HepG2 (cell line): ENCODE measurements around the gene ATOSB. TPM values are rescaled to one million over a fixed set of nuclear protein-coding genes. Genes with fewer than 3 reads are reported as not detected.

Experiments
- CREBL2 ChIP-seq: sonication (generic); formaldehyde crosslinking; IDR thresholded peaks from 2 replicates; pipeline ENCODE4 v1.8.1; 2023; ENCODE audit warnings: missing genetic modification reagents, mild to moderate bottlenecking, borderline replicate concordance
- GFI1 ChIP-seq: sonication (generic); formaldehyde crosslinking; IDR thresholded peaks from 2 replicates; pipeline ENCODE4 v1.5.0; 2020; ENCODE audit warnings: missing genetic modification reagents, mild to moderate bottlenecking, borderline replicate concordance
- HIVEP1 ChIP-seq: sonication (generic); formaldehyde crosslinking; IDR thresholded peaks from 2 replicates; pipeline ENCODE4 v1.4.0; 2020; ENCODE audit warnings: mild to moderate bottlenecking, missing genetic modification reagents
- HNF1B ChIP-seq: sonication (generic); formaldehyde crosslinking; IDR thresholded peaks from 2 replicates; pipeline ENCODE4 v1.5.1; 2020; ENCODE audit warnings: mild to moderate bottlenecking, moderate library complexity, missing genetic modification reagents
- HNRNPL ChIP-seq: fragments of 200-400 bp; formaldehyde crosslinking; IDR thresholded peaks from 2 replicates; pipeline ENCODE4 v1.6.1; 2017; ENCODE audit warnings: mild to moderate bottlenecking, low read depth, low read length
- IKZF5 ChIP-seq: IDR thresholded peaks from 2 replicates; pipeline ENCODE4 v1.6.1; 2018; ENCODE audit warnings: missing genetic modification reagents, mild to moderate bottlenecking, missing compliant biosample characterization
- IRX3 ChIP-seq: sonication (generic); formaldehyde crosslinking; IDR thresholded peaks from 2 replicates; pipeline ENCODE4 v1.8.1; 2023; ENCODE audit warnings: mild to moderate bottlenecking, low read depth, missing genetic modification reagents, borderline replicate concordance
- JDP2 ChIP-seq: sonication (generic); formaldehyde crosslinking; IDR thresholded peaks from 2 replicates; pipeline ENCODE4 v1.8.1; 2022; ENCODE audit warnings: missing genetic modification reagents, borderline replicate concordance
- MAFK ChIP-seq, 2 experiments: IDR thresholded peaks in 1 of 2; conservative IDR thresholded peaks in 1 of 2; 2 replicates each; pipeline ENCODE4 v1.6.1; 2011; ENCODE audit warnings: improper control_type of control experiment in 2 of 2, low read length in 2 of 2
- PBX3 ChIP-seq: sonication (generic); formaldehyde crosslinking; IDR thresholded peaks from 2 replicates; pipeline ENCODE4 v1.8.1; 2023; ENCODE audit warnings: missing genetic modification reagents, inconsistent platforms, borderline replicate concordance
- SPEN ChIP-seq: sonication (generic); formaldehyde crosslinking; IDR thresholded peaks from 2 replicates; pipeline ENCODE4 v1.5.1; 2020; ENCODE audit warnings: low read depth, mild to moderate bottlenecking, missing genetic modification reagents
- TCF7L2 ChIP-seq: IDR thresholded peaks from 2 replicates; pipeline ENCODE4 v1.6.1; 2011; ENCODE audit warnings: mild to moderate bottlenecking, low read depth, low read length, moderate library complexity
- ZBTB1 ChIP-seq: sonication (generic); formaldehyde crosslinking; IDR thresholded peaks from 2 replicates; pipeline ENCODE4 v1.4.0; 2020; ENCODE audit warnings: missing genetic modification reagents, borderline replicate concordance
- ZNF256 ChIP-seq: sonication (generic); formaldehyde crosslinking; conservative IDR thresholded peaks from 2 replicates; pipeline ENCODE4 v1.4.0; 2020; ENCODE audit warnings: missing genetic modification reagents
- ZNF326 ChIP-seq: sonication (generic); formaldehyde crosslinking; IDR thresholded peaks from 2 replicates; pipeline ENCODE4 v1.4.0; 2020; ENCODE audit warnings: missing genetic modification reagents, borderline replicate concordance
- ZNF800 ChIP-seq: sonication (generic); formaldehyde crosslinking; IDR thresholded peaks from 2 replicates; pipeline ENCODE4 v1.4.0; 2020; ENCODE audit warnings: missing genetic modification reagents
- ZZZ3 ChIP-seq: sonication (generic); formaldehyde crosslinking; IDR thresholded peaks from 2 replicates; pipeline ENCODE4 v1.4.0; 2020; ENCODE audit warnings: missing genetic modification reagents, mild to moderate bottlenecking, borderline replicate concordance
- polyA plus RNA-seq, 8 experiments: library from polyadenylated mRNA; depleted of rRNA in 3 of 8; stranded (reverse) in 7 of 8; unstranded in 1 of 8; fragments of >200 nt; fragmentation: Illumina TruSeq in 4 of 8; extraction: Trizol in 4 of 8; gene quantifications; 2 replicates each; pipeline versions ENCODE4 v1.2.1 to v1.2.3, GENCODE V29; 2011 to 2016; ENCODE audit warnings: low read depth in 4 of 8, missing spikeins in 1 of 8, mixed read lengths in 1 of 8; ENCODE audit not compliant: insufficient read depth in 1 of 8
- total RNA-seq, 5 experiments: library from RNA; depleted of rRNA; stranded (reverse); fragments of >200 nt; fragmentation: Illumina TruSeq; extraction: Trizol; gene quantifications; 2 replicates each; pipeline ENCODE4 v1.2.3, GENCODE V29; 2016; ENCODE audit warnings: low read depth in 1 of 5

The ATOSB gene
- total and polyA plus RNA-seq, 2 of the 13 experiments (the other 11 are each of a cell fraction or from before 2014, with no cell fraction given): 1.9 to 6.4 TPM

- no peak for TF ChIP-seq MAFK (conservative IDR thresholded peaks at IDR 0.05 in 1 of 2, IDR thresholded peaks at IDR 0.05 in 1 of 2; ENCODE audit: low read length in 2 of 2)
- no peak; the same call in 1 of the 2 replicates for TF ChIP-seq HIVEP1 (CRISPR knock-in tag)
- no peak for TF ChIP-seq CREBL2
- no peak for TF ChIP-seq TCF7L2
- TF ChIP-seq HNF1B (CRISPR knock-in tag): peak; percentile 83
- TF ChIP-seq PBX3 (CRISPR knock-in tag): no peak
- TF ChIP-seq GFI1 (CRISPR knock-in tag): peak; percentile 45; the same call in 1 of the 2 replicates
- TF ChIP-seq SPEN (CRISPR knock-in tag): peak; percentile 97
- TF ChIP-seq JDP2 (CRISPR knock-in tag): no peak
- TF ChIP-seq HNRNPL: no peak
- peak; percentile 35; the same call in 1 of the 2 replicates for TF ChIP-seq IRX3 (CRISPR knock-in tag)
- TF ChIP-seq IKZF5 (CRISPR knock-in tag): peak; percentile 58; the same call in 1 of the 2 replicates
- TF ChIP-seq ZBTB1 (CRISPR knock-in tag): 0 out of 2 replicates have a peak, but pooled peaks have one; percentile 48
- TF ChIP-seq ZNF800: peak; percentile 72; the same call in 1 of the 2 replicates
- TF ChIP-seq ZZZ3 (CRISPR knock-in tag): peak; percentile 58; the same call in 1 of the 2 replicates
- TF ChIP-seq ZNF326 (CRISPR knock-in tag): no peak
- no peak for TF ChIP-seq ZNF256
Measured at GRCh38 chr9:35102769-35103659, 12.6 kb downstream of the ATOSB start, which contains the start of gene STOML2 (continued).
